GM18858 (cell line): ENCODE data around the gene HJV.
"Not testable (repeated sequence)": the region's sequence is repeated elsewhere in the genome, so short reads cannot be mapped to it uniquely, and the experiment has no call there.

Source experiments
- ATAC-seq: cut with Tn5 transposase; IDR thresholded peaks from one replicate; pipeline ENCODE4 v1.9.1; 2021; ENCODE audit not compliant: unreplicated experiment

The HJV gene

DNA sequence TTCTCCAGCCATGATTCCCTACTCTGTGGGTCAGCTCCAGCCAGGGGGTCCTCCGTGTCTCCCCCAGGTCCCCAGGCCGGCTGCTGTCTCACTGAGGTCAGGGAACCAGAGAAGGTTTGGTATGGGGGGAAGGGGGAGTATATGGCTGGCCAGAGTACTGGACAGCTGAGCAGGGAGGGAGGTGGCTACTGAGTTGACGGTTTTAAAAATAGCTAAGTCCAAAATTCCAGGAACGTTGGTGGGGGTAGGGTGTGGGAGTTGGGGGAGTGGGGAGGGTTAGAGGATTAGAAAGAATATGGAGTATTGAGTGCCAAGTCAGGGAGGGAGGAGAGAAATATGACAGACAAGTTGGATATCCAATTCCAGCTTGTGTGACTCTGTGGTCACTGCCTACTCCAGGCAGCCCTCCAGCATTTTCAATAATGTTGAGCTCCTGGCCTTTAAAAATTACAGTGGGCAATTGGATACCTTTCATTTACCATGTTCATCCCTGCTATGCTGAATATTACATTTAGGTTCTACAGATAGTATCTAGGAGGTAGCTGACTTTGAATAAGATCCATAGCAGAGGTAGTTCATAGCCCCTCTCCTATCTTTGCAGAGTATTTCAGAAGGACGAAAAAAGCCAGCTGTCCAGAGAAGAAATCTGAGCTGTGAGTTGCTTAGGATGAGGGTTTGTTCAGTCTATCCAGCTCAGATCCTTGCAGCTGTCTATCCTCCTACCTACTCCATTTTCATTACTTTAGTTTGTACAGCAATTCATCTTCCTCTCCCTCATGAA lies at the start of gene HJV:
HJV (minus strand) TSS at position 114 of the 781 bp plus-strand sequence. CDS start 1,504 bp downstream, outside the sequence.
- no peak for ATAC-seq

DNA sequence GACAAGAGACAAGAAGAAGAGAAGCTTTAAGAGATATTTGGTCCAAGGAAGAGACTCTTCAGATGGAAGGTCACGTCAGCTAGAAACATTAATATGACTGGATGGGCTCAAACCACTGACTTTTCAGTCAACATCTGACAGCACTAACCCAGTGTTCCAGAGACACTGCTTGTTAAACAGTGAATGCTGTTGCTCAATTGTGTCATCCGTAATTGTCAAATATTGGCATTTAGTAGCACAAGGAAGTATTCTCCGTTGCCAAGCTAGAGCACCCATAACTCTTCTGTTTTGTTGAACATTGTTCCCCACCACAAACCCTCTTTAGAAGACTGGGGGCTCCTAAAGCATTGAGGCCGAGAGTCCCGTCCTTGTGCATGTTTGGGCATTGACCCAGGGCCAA lies 37.6 kb upstream of the HJV start:
- ATAC-seq: not testable (repeated sequence)

- peak; percentile 80 for ATAC-seq
Observed at GRCh38 chr1:146051852-146052676, 30.5 kb upstream of the HJV start.

GRCh38 chr1:146051452-146051851 lies 29.9 kb upstream of the HJV start:
- ATAC-seq: no peak

DNA sequence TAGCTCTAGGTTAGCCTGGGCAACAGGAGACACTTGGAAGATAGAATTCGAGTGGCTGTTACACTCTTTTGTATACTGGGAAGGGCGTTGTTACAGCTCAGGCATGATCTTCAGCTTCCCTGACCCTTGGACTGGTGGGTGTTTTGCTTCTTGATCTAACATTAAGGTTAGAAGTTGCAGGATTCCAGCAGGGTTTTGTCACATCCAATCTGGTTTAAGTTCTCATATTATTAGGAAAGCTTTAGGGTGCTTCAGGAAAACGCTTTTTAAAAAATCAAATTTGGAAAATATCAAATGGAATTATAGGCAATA lies 29.1 kb upstream of the HJV start:
- not testable (repeated sequence) for ATAC-seq

- not testable (repeated sequence) for ATAC-seq
Observed at GRCh38 chr1:146049866-146050651, 28.5 kb upstream of the HJV start.

DNA sequence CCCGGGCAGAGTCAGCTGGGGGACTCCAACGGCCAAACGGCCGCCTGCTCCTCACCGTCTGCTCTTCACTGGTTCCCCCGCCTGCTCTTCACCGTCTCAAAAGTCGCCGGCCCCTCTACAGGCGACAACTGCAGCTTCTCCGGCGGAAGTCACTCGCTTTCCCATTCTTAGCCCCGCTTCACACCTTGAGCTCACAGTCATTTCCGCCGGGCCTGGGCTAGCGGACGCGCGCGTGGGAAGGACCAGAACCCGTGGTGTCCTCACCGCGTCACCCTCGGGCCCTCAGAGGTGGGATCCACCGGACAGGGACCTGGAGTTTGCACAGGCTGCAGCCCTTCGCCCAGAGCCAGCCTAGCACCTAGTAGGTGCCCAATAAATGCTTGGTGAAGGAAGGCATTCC lies 27.9 kb upstream of the HJV start:
- no peak for ATAC-seq

GRCh38 chr1:146048514-146049115 lies 27.1 kb upstream of the HJV start:
- ATAC-seq: not testable (repeated sequence)

- no peak for ATAC-seq
Observed at GRCh38 chr1:146046664-146047063, 25.1 kb upstream of the HJV start.

DNA sequence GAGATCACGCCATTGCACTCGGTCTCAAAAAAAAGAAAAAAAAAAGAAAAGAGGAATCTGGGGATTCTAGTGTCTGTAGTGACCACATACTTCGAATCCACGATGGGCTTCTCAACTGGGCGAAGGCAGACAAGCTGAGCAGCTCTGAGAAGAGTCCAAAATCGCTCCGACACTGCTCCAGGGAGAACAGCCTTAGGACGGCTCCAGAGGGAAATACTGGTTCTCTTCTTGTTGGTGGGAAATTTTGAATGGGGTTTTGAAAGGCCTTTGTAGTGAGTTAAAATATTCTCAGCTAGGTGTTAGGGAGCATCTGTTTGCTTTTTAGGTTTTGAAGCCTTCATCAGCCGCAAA lies 18.3 kb upstream of the HJV start:
- ATAC-seq: no peak

GRCh38 chr1:146036965-146037646 lies 15.6 kb upstream of the HJV start:
- ATAC-seq: no peak

DNA sequence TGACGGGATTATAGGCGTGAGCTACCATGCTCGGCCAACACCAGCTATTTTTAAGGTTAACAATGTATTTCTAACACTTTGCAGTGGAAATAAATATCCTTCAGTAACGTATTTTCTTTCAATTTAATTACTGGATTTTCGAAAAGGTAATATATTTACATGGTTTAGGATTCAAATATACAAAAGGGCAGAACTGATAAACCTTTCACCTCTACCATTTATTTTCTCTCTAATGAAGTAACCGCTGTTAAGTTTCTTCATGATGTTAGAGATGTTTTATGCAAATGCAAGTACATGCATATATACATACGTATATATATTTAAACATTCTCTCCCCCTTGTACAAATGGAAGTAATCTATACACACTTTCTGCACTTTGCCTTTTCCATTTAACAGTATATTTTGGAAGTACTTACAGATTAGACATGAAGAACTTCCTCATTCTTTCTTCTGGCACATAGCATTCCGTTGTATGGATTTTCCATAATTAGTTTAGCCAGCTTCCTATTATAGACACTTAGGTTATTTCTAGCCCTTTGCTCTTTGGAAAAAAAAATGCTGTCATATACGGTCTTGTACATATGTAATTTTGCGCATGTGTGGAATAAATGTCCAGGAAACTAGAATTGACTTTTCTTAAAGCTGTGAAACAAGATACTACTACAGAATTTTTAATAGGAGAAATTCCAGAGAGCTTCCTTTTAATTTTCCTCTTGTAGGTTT lies 14.9 kb upstream of the HJV start:
- ATAC-seq: no peak

DNA sequence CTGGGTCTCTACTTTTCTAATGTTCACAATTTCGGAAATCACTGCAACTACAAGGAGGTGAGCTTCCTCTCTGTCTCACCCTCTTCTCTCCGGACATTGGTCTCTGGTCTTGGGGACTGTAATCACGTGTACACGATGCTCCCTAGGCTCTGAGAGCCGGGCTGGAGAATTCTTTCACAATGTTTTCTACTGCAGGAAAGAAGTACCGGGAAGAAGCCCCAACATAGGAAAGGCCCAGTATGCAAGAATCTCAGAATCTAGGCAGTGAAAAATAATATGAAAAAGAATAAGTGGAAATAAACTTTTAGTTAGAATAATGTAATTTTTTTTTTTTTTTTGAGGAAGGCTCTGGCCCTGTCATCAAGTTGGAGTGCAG lies 13.5 kb upstream of the HJV start:
- no peak for ATAC-seq

DNA sequence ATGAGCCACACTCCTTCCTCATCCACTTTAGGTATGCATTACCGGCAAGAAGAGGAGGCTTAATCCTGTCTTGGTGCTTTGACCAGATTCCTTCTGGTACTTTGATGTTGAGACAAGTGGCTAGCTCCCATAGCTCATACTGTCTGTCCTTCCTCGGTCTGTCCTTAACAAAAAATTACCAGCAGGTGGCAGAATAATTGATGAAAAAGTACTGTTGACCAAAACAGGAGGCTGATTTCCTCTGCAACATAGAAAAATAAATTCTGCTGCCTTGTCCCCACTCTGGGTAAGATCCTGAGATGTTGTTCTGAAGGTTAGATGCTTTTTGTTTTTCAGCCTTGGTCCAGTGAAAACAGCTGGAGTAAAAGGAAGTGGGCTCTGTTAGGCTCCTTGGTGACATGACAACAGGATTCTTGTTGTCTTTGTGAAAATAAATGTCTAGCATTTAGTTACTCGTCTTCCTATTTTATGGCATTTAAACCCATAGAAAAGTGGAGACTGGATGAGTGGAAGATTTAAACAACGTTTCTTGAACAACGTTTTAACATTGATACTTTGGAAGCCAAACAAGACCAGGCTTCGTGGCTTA lies 11.2 kb upstream of the HJV start:
- no peak for ATAC-seq

DNA sequence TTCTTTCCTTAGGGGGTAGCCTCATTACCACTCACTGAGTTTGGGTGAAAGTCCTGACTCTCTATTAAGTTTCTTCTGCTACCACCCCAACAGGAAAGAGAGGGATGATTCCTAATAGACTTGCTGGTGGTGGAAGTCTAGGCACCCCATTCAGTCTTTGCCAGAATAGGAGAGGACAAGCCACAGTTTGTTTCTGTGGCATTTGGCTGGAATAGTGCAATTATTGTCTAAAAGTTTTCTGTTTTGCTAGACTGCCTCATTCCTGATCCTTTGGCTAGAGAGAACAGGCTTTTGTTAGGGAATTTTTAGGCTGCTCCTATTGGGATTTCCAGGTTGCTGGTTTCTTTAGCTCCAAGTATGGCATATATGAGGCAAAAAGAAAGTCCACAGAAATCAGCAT lies 9.9 kb upstream of the HJV start:
- ATAC-seq: no peak

GRCh38 chr1:146029117-146029516 lies 7.6 kb upstream of the HJV start:
- no peak for ATAC-seq

- not testable (repeated sequence) for ATAC-seq
Observed at GRCh38 chr1:146026650-146027049, 5.1 kb upstream of the HJV start.

GRCh38 chr1:146025787-146026495 lies 4.4 kb upstream of the HJV start:
- ATAC-seq: not testable (repeated sequence)
